GM12878 (cell line): ENCODE measurements around the gene TMC8. TPM values are rescaled to one million over a fixed set of nuclear protein-coding genes. Genes with fewer than 3 reads are reported as not detected.

Experiments used
- ATAC-seq: fragments of 200-7000 bp; cut with Tn5 transposase; 3 replicates; pipeline ENCODE4 v1.9.1; 2020; ENCODE audit warnings: mild to moderate bottlenecking, moderate library complexity
- BruUV-seq: library from RNA; stranded (reverse); fragments of 400-500 nt; replicated peaks from 2 replicates; lab custom pipeline; 2021; lab: Mats Ljungman, UMichigan
- CTCF ChIA-PET: fragments of 300-600 bp; sonication (Branson Sonifier 250); formaldehyde crosslinking; extraction: SDS; loops from one replicate; lab custom pipeline; 2021; ENCODE audit warnings: inconsistent platforms; lab: Yijun Ruan, JAX
- POLR2A ChIA-PET: fragments of 350-600 bp; formaldehyde crosslinking; extraction: SDS; loops from one replicate; lab custom pipeline; 2021; ENCODE audit warnings: inconsistent platforms; lab: Charles Lee
- RAD21 ChIA-PET: fragments of 300-600 bp; sonication (Branson Sonifier 250); formaldehyde crosslinking; loops from one replicate; lab custom pipeline; 2023; ENCODE audit warnings: antibody characterized with exemption; ENCODE audit not compliant: unreplicated experiment; lab: Charles Lee
- SMC1A ChIA-PET: fragments of 300-600 bp; sonication (Branson Sonifier 250); formaldehyde crosslinking; loops from one replicate; lab custom pipeline; 2023; ENCODE audit not compliant: unreplicated experiment, uncharacterized antibody; lab: Charles Lee
- DNase-seq: peaks from one replicate; pipeline ENCODE4 v3.0.0-alpha.2; 2011; ENCODE audit warnings: low read depth, low spot score
- FAIRE-seq: peaks from 3 replicates; lab custom pipeline; 2011; peaks lifted over from hg19 to GRCh38; lab: Jason Lieb, UNC
- H2AFZ ChIP-seq: 2 replicates; pipeline ENCODE4 v1.6.0; 2011; ENCODE audit warnings: low read depth, low read length, control low read depth; ENCODE audit not compliant: control insufficient read depth
- H3K27ac ChIP-seq: 2 replicates; pipeline ENCODE4 v1.5.1; 2011; ENCODE audit warnings: control low read depth; ENCODE audit not compliant: control insufficient read depth, insufficient read depth
- H3K27me3 ChIP-seq, 2 experiments: replicated peaks in 1 of 2; 2 replicates each; pipeline versions ENCODE4 v1.6.0 to v1.6.1; 2011; ENCODE audit warnings: low read length in 1 of 2; ENCODE audit not compliant: control insufficient read depth in 2 of 2, insufficient read depth in 2 of 2
- H3K36me3 ChIP-seq, 2 experiments: 2 replicates each; pipeline ENCODE4 v1.5.1; 2011; ENCODE audit warnings: low read length in 1 of 2; ENCODE audit not compliant: control insufficient read depth in 2 of 2, insufficient read depth in 2 of 2
- H3K4me1 ChIP-seq: 2 replicates; pipeline ENCODE4 v1.6.1; 2011; ENCODE audit warnings: mild to moderate bottlenecking, low read length, moderate library complexity, mixed read lengths; ENCODE audit not compliant: control insufficient read depth, insufficient read depth
- H3K4me2 ChIP-seq: 2 replicates; pipeline ENCODE4 v1.6.0; 2011; ENCODE audit warnings: control low read depth; ENCODE audit not compliant: control insufficient read depth, insufficient read depth
- H3K4me3 ChIP-seq: fragments of 200-600 bp; sonication (generic); 2 replicates; pipeline ENCODE4 v1.5.1; 2016
- H3K79me2 ChIP-seq: 2 replicates; pipeline ENCODE4 v1.6.0; 2011; ENCODE audit warnings: low read length; ENCODE audit not compliant: control insufficient read depth, insufficient read depth
- H3K9ac ChIP-seq: 2 replicates; pipeline ENCODE4 v1.8.0; 2011; ENCODE audit warnings: low read length, control low read depth, mixed read lengths; ENCODE audit not compliant: control insufficient read depth, insufficient read depth
- H3K9me3 ChIP-seq: replicated peaks from 3 replicates; pipeline ENCODE4 v1.5.1; 2011; ENCODE audit warnings: mild to moderate bottlenecking, low read length; ENCODE audit not compliant: control insufficient read depth, insufficient read depth
- H4K20me1 ChIP-seq: 2 replicates; pipeline ENCODE4 v1.6.0; 2011; ENCODE audit not compliant: control insufficient read depth, insufficient read depth
- BCLAF1 ChIP-seq: fragments of 450-650 bp; IDR thresholded peaks from 2 replicates; pipeline ENCODE4 v1.6.1; 2017; ENCODE audit warnings: antibody characterized with exemption, mild to moderate bottlenecking, moderate library complexity
- CBFB ChIP-seq: IDR thresholded peaks from 2 replicates; pipeline ENCODE4 v1.6.1; 2016; ENCODE audit warnings: antibody characterized with exemption, low read depth
- JUND ChIP-seq: IDR thresholded peaks from 2 replicates; pipeline ENCODE4 v1.6.1; 2012; ENCODE audit warnings: low read depth, mild to moderate bottlenecking, low read length, improper control_type of control experiment, moderate library complexity
- RELA ChIP-seq: fragments of 450-650 bp; IDR thresholded peaks from 2 replicates; pipeline ENCODE4 v1.8.0; 2014; ENCODE audit warnings: borderline replicate concordance; ENCODE audit not compliant: partially characterized antibody
- SIN3A ChIP-seq: IDR thresholded peaks from 2 replicates; pipeline ENCODE4 v1.6.1; 2012; ENCODE audit warnings: low read depth, low read length, improper control_type of control experiment
- SIX5 ChIP-seq: IDR thresholded peaks from 2 replicates; pipeline ENCODE4 v1.6.1; 2011; ENCODE audit warnings: mild to moderate bottlenecking, low read depth, low read length, moderate library complexity; ENCODE audit not compliant: severe bottlenecking
- TARDBP ChIP-seq: IDR thresholded peaks from 2 replicates; pipeline ENCODE4 v1.6.1; 2016; ENCODE audit warnings: borderline replicate concordance
- WGBS: methylation state at CpG from one replicate; pipeline ENCODE4 v1.1.6; 2016; ENCODE audit warnings: low lambda C conversion rate; ENCODE audit not compliant: insufficient replicate concordance, insufficient coverage; ENCODE audit errors: missing lambda C conversion rate; 5-methylcytosine and 5-hydroxymethylcytosine counted together
- in situ Hi-C: fragments of 300-500 bp; cut with MboI; formaldehyde crosslinking; loops from 9 replicates; pipeline ENCODE4 v1.14.3; 2018; ENCODE audit warnings: mixed read lengths
- intact Hi-C: fragments of 100-400 bp; cut with micrococcal nuclease; formaldehyde crosslinking; loops from one replicate; pipeline ENCODE4 v1.14.2; 2022; ENCODE audit not compliant: unreplicated experiment
- polyA plus RNA-seq, 11 experiments: library from polyadenylated mRNA; depleted of rRNA in 4 of 11; unstranded in 6 of 11; stranded (reverse) in 5 of 11; fragments of >200 nt; fragmentation: Nextera tagmentation in 4 of 11; fragmentation: Illumina TruSeq in 1 of 11; extraction: Ambion mirVana in 4 of 11; extraction: Trizol in 1 of 11; gene quantifications; 1 replicate in 1 of 11; 2 replicates in 10 of 11; pipeline versions ENCODE4 v1.2.1 to v1.2.3, GENCODE V29; 2011 to 2016; ENCODE audit warnings: inconsistent platforms in 2 of 11, missing spikeins in 2 of 11, low read depth in 1 of 11
- total RNA-seq, 4 experiments: library from RNA; depleted of rRNA in 3 of 4; stranded (reverse); fragments of >200 nt in 3 of 4; fragmentation: Illumina TruSeq in 1 of 4; extraction: Trizol in 1 of 4; gene quantifications; 2 replicates each; pipeline versions ENCODE4 v1.2.1 to v1.2.3, GENCODE V29; 2013 to 2021
- TF ChIP-seq, protein P1 (sequence below): IDR thresholded peaks from 2 replicates; pipeline ENCODE4 v1.6.1; 2011; ENCODE audit warnings: borderline replicate concordance, low read depth, mild to moderate bottlenecking, moderate library complexity, mixed read lengths, low read length; ENCODE audit not compliant: insufficient read depth; ENCODE audit errors: extremely low read length
- TF ChIP-seq, protein P2 (sequence below): IDR thresholded peaks from 2 replicates; pipeline ENCODE4 v1.6.1; 2012; ENCODE audit warnings: low read depth, low read length, improper control_type of control experiment
- TF ChIP-seq, protein P3 (sequence below), 3 experiments: IDR thresholded peaks in 2 of 3; conservative IDR thresholded peaks in 1 of 3; 2 replicates each; pipeline ENCODE4 v1.5.1; 2011; ENCODE audit warnings: low read depth in 3 of 3, low read length in 3 of 3, mild to moderate bottlenecking in 3 of 3, control low read depth in 2 of 3, moderate library complexity in 2 of 3, inconsistent platforms in 1 of 3, mixed read lengths in 1 of 3; ENCODE audit not compliant: control insufficient read depth in 2 of 3, insufficient read depth in 1 of 3; ENCODE audit errors: extremely low read depth in 1 of 3
- TF ChIP-seq, protein P4 (sequence below): fragments of 450-650 bp; IDR thresholded peaks from 2 replicates; pipeline ENCODE4 v1.6.1; 2018; ENCODE audit warnings: borderline replicate concordance, mild to moderate bottlenecking; ENCODE audit not compliant: partially characterized antibody

TMC8 gene
- total and polyA plus RNA-seq, 10 of the 15 experiments (the other 5 are each of a cell fraction or from before 2014, with no cell fraction given) = 2.7 to 128 (median 40.0) TPM

- Histone ChIP-seq H2AFZ (peak within 1 kb of the TSS; percentile 75), H3K36me3 (peaks cover 3 to 9% of the 10 kb centered on the region in 2 experiments; a peak in 3 of 4 replicates), H3K9me3 (no peaks in the 10 kb centered on the region), H3K27me3 (no peaks in the 10 kb centered on the region), H3K79me2 (peaks cover 44% of the 10 kb centered on the region), H3K4me3 (peak within 1 kb of the TSS; percentile 96), H3K27ac (peak within 1 kb of the TSS; percentile 71), H3K4me1 (peaks cover 5% of the 10 kb centered on the region; the same call in 1 of the 2 replicates), H3K9ac (peak within 1 kb of the TSS; percentile 72; the same call in 1 of the 2 replicates), H4K20me1 (no peaks in the 10 kb centered on the region), H3K4me2 (peak within 1 kb of the TSS; percentile 93)
- in situ Hi-C loops = no loop called here
- intact Hi-C loops = loop anchor here (2.0 to 5.0 kb wide), 2 partner anchors 28 to 65 kb away; partner anchors contain the start of gene BIRC5
- RAD21 ChIA-PET = interaction anchor here (0.7 to 2.1 kb wide), 6 partner anchors 11 to 167 kb away, joined by 3 to 10 read pairs (median 7); no protein-coding TSS in a partner anchor
- POLR2A ChIA-PET = interaction anchor here (0.5 to 3.5 kb wide), 13 partner anchors 10 to 577 kb away, joined by 3 to 19 read pairs (median 5); partner anchors contain the start of gene TMC8
- SMC1A ChIA-PET = interaction anchor here (1.0 to 2.0 kb wide), 7 partner anchors 10 to 168 kb away, joined by 3 to 8 read pairs (median 4); no protein-coding TSS in a partner anchor
- FAIRE-seq (peak; percentile 80), ATAC-seq (peak; percentile 95), DNase-seq (peak; percentile 87)
- CTCF ChIA-PET = interaction anchor here (0.8 to 3.7 kb wide), 11 partner anchors 11 to 167 kb away, joined by 3 to 54 read pairs (median 4); partner anchors contain the start of gene TMC6
- BruUV-seq = no TSS peak
- 1% methylated on average over 56 of the region's 57 CpGs for WGBS
- TF ChIP-seq SIN3A (peak; percentile 97), TARDBP (no peak), SIX5 (no peak), JUND (no peak; the same call in 1 of the 2 replicates), BCLAF1 (no peak), CBFB (peak; percentile 80), RELA (no peak)
- TF ChIP-seq, protein P1, sequence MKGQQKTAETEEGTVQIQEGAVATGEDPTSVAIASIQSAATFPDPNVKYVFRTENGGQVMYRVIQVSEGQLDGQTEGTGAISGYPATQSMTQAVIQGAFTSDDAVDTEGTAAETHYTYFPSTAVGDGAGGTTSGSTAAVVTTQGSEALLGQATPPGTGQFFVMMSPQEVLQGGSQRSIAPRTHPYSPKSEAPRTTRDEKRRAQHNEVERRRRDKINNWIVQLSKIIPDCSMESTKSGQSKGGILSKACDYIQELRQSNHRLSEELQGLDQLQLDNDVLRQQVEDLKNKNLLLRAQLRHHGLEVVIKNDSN = no peak
- TF ChIP-seq, protein P2, sequence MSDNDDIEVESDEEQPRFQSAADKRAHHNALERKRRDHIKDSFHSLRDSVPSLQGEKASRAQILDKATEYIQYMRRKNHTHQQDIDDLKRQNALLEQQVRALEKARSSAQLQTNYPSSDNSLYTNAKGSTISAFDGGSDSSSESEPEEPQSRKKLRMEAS = peak; percentile 91
- TF ChIP-seq, protein P3, sequence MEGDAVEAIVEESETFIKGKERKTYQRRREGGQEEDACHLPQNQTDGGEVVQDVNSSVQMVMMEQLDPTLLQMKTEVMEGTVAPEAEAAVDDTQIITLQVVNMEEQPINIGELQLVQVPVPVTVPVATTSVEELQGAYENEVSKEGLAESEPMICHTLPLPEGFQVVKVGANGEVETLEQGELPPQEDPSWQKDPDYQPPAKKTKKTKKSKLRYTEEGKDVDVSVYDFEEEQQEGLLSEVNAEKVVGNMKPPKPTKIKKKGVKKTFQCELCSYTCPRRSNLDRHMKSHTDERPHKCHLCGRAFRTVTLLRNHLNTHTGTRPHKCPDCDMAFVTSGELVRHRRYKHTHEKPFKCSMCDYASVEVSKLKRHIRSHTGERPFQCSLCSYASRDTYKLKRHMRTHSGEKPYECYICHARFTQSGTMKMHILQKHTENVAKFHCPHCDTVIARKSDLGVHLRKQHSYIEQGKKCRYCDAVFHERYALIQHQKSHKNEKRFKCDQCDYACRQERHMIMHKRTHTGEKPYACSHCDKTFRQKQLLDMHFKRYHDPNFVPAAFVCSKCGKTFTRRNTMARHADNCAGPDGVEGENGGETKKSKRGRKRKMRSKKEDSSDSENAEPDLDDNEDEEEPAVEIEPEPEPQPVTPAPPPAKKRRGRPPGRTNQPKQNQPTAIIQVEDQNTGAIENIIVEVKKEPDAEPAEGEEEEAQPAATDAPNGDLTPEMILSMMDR (IDR thresholded peaks at IDR 0.05 in 2 of 3, conservative IDR thresholded peaks at IDR 0.05 in 1 of 3; ENCODE audit: control insufficient read depth in 2 of 3, extremely low read depth in 1 of 3, insufficient read depth in 1 of 3, low read depth in 3 of 3, low read length in 3 of 3) = peak; percentile 27 to 56 (median 37); a peak in 3 of 6 replicates
- TF ChIP-seq, protein P4, sequence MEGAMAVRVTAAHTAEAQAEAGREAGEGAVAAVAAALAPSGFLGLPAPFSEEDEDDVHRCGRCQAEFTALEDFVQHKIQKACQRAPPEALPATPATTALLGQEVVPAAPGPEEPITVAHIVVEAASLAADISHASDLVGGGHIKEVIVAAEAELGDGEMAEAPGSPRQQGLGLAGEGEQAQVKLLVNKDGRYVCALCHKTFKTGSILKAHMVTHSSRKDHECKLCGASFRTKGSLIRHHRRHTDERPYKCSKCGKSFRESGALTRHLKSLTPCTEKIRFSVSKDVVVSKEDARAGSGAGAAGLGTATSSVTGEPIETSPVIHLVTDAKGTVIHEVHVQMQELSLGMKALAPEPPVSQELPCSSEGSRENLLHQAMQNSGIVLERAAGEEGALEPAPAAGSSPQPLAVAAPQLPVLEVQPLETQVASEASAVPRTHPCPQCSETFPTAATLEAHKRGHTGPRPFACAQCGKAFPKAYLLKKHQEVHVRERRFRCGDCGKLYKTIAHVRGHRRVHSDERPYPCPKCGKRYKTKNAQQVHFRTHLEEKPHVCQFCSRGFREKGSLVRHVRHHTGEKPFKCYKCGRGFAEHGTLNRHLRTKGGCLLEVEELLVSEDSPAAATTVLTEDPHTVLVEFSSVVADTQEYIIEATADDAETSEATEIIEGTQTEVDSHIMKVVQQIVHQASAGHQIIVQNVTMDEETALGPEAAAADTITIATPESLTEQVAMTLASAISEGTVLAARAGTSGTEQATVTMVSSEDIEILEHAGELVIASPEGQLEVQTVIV = no peak
Observed at GRCh38 chr17:78186692-78187595, 56.4 kb downstream of the TMC8 start, which contains the start of the genes AFMID and TK1. Gene AFMID, plus strand, starts transcription at chr17:78187362. Its CDS starts 9 bp downstream, at chr17:78187371. Gene TK1, minus strand, starts transcription at chr17:78187052. Its CDS starts 58 bp downstream, at chr17:78186994.
